ENCODE measurements around the gene PLD6. TPM values are rescaled to one million over a fixed set of nuclear protein-coding genes. Genes with fewer than 3 reads are reported as not detected.

The PLD6 gene
- total RNA-seq, 1 experiment from 2014 or later = 15.5 TPM

GRCh38 chr17:17239832-17240231 lies 33.7 kb upstream of the PLD6 start:
- no peak for DNase-seq (ENCODE audit: low spot score)
- ChIA-PET CTCF (interaction anchor here (0.5 kb wide), 1 partner anchor 240 kb away, joined by 3 read pairs; no protein-coding TSS in a partner anchor), POLR2A (ENCODE audit: low non-redundant PET) (no interaction called here)
- BruUV-seq (replicated peaks) = no TSS peak
- TF ChIP-seq EZH2 (IDR thresholded peaks at IDR 0.05; ENCODE audit: borderline replicate concordance, low read depth, low read length, poor library complexity, severe bottlenecking) = no peak
- no peak for TF ChIP-seq CTCF (conservative IDR thresholded peaks at IDR 0.05; ENCODE audit: low read depth, low read length)
- peaks cover 9% of the 10 kb centered on the region for H3K4me1 ChIP-seq (ENCODE audit: insufficient read depth, low read length, poor library complexity, severe bottlenecking)
- H3K4me3 ChIP-seq (ENCODE audit: low read depth, low read length, poor library complexity, severe bottlenecking) = no peak overlapping the region
- no peak overlapping the region for H3K27ac ChIP-seq (ENCODE audit: low read depth, low read length, poor library complexity, severe bottlenecking)
- no peaks in the 10 kb centered on the region for H3K9me3 ChIP-seq (ENCODE audit: low read depth, low read length, poor library complexity, severe bottlenecking)
- no peaks in the 10 kb centered on the region for H3K27me3 ChIP-seq (replicated peaks; ENCODE audit: insufficient read depth, low read depth, low read length, poor library complexity)
- intact Hi-C loops (cut with micrococcal nuclease; ENCODE audit: unreplicated experiment) = no loop called here
- H3K36me3 ChIP-seq (ENCODE audit: insufficient read depth, low read length, poor library complexity, severe bottlenecking) = no peaks in the 10 kb centered on the region

GRCh38 chr17:17237026-17237799 lies 31.1 kb upstream of the PLD6 start, which contains the start of gene FLCN:
TSS of gene FLCN (minus strand) at chr17:17237168. CDS start at chr17:17228137, 9,031 bp downstream.
- peak; percentile 91 for DNase-seq (ENCODE audit: low spot score)
- no peaks in the 10 kb centered on the region for H3K27me3 ChIP-seq (replicated peaks; ENCODE audit: insufficient read depth, low read depth, low read length, poor library complexity)
- peaks cover 9% of the 10 kb centered on the region for H3K4me1 ChIP-seq (ENCODE audit: insufficient read depth, low read length, poor library complexity, severe bottlenecking)
- CTCF ChIA-PET = no interaction called here
- intact Hi-C loops (cut with micrococcal nuclease; ENCODE audit: unreplicated experiment) = loop anchor here (1.0 kb wide), 1 partner anchor 31 kb away; the partner anchor contains the start of gene PLD6
- peak within 1 kb of the TSS; percentile 100 for H3K27ac ChIP-seq (ENCODE audit: low read depth, low read length, poor library complexity, severe bottlenecking)
- TF ChIP-seq EZH2 (IDR thresholded peaks at IDR 0.05; ENCODE audit: borderline replicate concordance, low read depth, low read length, poor library complexity, severe bottlenecking) = no peak
- TF ChIP-seq CTCF (conservative IDR thresholded peaks at IDR 0.05; ENCODE audit: low read depth, low read length) = no peak
- BruUV-seq (replicated peaks) = no TSS peak
- no peaks in the 10 kb centered on the region for H3K9me3 ChIP-seq (ENCODE audit: low read depth, low read length, poor library complexity, severe bottlenecking)
- POLR2A ChIA-PET (ENCODE audit: low non-redundant PET) = no interaction called here
- peaks cover 2% of the 10 kb centered on the region for H3K36me3 ChIP-seq (ENCODE audit: insufficient read depth, low read length, poor library complexity, severe bottlenecking)
- H3K4me3 ChIP-seq (ENCODE audit: low read depth, low read length, poor library complexity, severe bottlenecking) = peak within 1 kb of the TSS; percentile 91

DNA sequence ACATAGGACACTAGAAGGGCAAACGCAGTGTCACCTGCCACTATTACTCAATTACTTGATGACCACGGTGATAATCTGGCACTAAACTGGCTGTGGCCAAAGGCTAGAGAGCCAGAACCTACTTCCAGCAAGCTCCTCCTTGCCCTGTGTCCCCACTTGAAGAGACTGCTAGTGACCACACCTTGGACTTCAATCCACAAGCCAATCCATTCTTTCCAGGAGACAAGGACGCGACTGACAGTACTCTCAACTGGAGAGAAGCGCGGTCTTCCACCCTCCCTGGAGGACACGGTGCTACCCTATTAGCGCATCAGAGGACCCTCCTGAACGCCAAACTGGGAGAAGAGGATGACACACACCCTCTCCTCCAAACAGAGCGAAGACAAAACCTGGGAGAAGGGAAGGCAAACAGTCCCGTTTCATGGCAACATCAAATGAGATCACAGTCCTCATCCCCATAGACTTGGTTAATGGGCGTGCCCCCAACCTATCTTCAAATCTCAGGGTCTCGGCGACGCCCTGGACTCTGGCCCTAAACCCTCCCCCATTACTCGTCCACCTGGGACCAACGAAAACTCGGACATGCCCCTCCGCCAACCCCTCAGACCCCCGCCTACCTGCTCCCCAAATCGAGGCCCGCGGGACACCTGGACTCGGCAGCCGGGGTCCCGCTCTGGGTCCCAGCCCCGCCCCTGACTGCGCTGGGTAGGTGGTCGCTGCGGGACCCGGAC lies 30.3 kb upstream of the PLD6 start:
- Histone ChIP-seq H3K27me3 (replicated peaks; ENCODE audit: insufficient read depth, low read depth, low read length, poor library complexity) (no peaks in the 10 kb centered on the region), H3K9me3 (ENCODE audit: low read depth, low read length, poor library complexity, severe bottlenecking) (no peaks in the 10 kb centered on the region), H3K4me3 (ENCODE audit: low read depth, low read length, poor library complexity, severe bottlenecking) (peak overlapping the region; percentile 91), H3K36me3 (ENCODE audit: insufficient read depth, low read length, poor library complexity, severe bottlenecking) (peaks cover 9% of the 10 kb centered on the region), H3K4me1 (ENCODE audit: insufficient read depth, low read length, poor library complexity, severe bottlenecking) (peaks cover 9% of the 10 kb centered on the region), H3K27ac (ENCODE audit: low read depth, low read length, poor library complexity, severe bottlenecking) (peak overlapping the region; percentile 100)
- intact Hi-C loops (cut with micrococcal nuclease; ENCODE audit: unreplicated experiment) = loop anchor here (1.0 kb wide), 1 partner anchor 30 kb away; the partner anchor contains the start of gene PLD6
- BruUV-seq (replicated peaks) = TSS peak; percentile 74
- POLR2A ChIA-PET (ENCODE audit: low non-redundant PET) = no interaction called here
- CTCF ChIA-PET = interaction anchor here (0.7 kb wide), 1 partner anchor 94 kb away, joined by 3 read pairs; no protein-coding TSS in a partner anchor
- peak; percentile 32 for DNase-seq (ENCODE audit: low spot score)
- no peak for TF ChIP-seq EZH2 (IDR thresholded peaks at IDR 0.05; ENCODE audit: borderline replicate concordance, low read depth, low read length, poor library complexity, severe bottlenecking)
- no peak for TF ChIP-seq CTCF (conservative IDR thresholded peaks at IDR 0.05; ENCODE audit: low read depth, low read length)
